ENCODE results near the gene DBT.

DNA sequence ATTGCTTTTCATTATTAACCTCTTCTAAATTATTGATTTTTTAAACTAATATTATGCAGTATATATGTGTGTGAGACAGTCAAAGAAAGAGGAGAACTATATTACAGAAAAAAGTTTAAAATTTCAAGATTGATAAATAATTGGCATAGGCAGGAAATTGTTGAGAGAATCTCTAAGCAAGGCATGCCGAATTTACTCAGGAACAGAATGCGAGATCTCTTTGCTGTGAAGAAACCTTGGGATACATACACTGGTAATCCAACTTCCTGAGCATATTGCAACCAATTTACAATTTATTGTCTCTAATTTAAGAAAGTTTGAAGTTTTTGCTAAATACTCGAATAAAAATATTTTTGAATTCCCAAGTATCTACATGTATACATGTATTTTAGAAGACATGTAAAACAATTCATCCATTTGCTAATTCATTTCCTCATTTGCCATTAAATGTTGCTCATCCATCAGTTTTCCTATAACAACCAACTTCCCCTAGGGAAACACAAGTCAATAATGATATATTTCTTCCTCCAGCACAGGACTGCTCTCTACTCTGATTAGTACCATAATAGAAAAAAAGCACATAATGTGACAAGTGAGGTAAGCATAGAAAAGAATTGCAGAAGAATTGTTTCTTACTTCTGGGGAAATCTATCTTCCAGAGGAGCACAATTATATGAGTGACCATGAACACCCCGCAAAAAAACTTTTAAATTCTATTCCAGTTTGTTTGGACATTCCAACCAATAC is 72.2 kb downstream of the DBT start:
- TF ChIP-seq EZH2 (IDR thresholded peaks at IDR 0.05; ENCODE audit: low read length): no peak
- no peak for TF ChIP-seq CTCF (optimal IDR thresholded peaks at IDR 0.05 in 1 of 3, IDR thresholded peaks at IDR 0.05 in 1 of 3, conservative IDR thresholded peaks at IDR 0.05 in 1 of 3; ENCODE audit: extremely low read depth in 1 of 3, insufficient read depth in 2 of 3, low read length in 3 of 3)

Data from keratinocyte (primary cell).